ENCODE data around the gene MDH1. TPM values are rescaled to one million over a fixed set of nuclear protein-coding genes. Genes with fewer than 3 reads are reported as not detected.

MDH1 gene
- total and polyA plus RNA-seq, 9 of the 15 experiments (the other 6 are each of a cell fraction or from before 2014, with no cell fraction given), result 191 to 1,225 (median 284) TPM

DNA sequence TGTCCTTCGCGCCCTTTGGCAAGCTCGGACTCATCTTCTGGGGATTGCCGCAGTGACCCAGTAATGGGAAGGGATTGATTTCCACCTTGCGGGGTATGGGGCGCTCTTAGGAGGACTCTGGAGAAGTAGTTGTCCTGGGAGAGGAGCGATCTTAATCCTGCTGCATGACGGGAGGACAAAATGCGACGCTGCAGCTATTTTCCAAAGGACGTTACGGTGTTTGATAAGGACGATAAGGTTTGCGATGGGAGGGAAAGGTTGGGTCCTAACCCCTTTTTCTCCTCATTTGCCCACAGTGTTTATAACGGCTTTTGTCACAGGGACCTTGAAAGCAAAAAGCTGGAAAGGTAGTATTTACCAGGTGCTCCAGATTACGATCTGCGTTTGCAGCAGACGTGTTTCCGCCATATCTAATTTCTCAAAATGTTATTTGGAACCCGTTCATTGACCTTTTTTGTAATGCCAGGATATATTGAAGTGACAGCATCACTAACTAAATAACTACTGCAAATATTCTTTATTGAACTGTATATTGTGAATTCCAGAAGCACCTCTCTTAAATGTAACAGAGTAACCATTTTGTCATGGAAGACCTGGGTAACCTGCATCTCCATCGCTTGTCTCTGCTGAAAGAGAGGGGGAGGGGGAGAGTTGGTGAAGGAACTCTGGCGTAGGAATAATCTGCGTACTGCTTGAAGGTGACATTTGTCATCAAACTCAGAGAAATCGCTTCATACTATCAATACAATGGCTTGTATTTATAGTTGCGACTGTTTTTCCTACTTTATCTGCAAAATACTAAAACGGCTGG lies 590 bp downstream of the MDH1 start (continued):
- TF ChIP-seq YY1 (IDR thresholded peaks at IDR 0.05; ENCODE audit: borderline replicate concordance in 1 of 3, control insufficient read depth in 1 of 3, extremely low read depth in 1 of 3, insufficient read depth in 3 of 3, insufficient read length in 1 of 3, insufficient replicate concordance in 2 of 3, low read depth in 1 of 3, low read length in 2 of 3) (peak in 1 of 3 experiments; percentile 50), GABPB2 (CRISPR knock-in tag; conservative IDR thresholded peaks at IDR 0.05) (no peak), FOSL1 (tag; conservative IDR thresholded peaks at IDR 0.05) (0 out of 2 replicates have a peak, but pooled peaks have one; percentile 1), KDM1A (IDR thresholded peaks at IDR 0.05) (peak in 1 of 2 experiments; percentile 59; a peak in 1 of 4 replicates), MAZ (CRISPR knock-in tag; conservative IDR thresholded peaks at IDR 0.05 in 1 of 2, IDR thresholded peaks at IDR 0.05 in 1 of 2) (0 out of 4 replicates have a peak, but pooled peaks of 1 of the 2 experiments have one; percentile 1), KLF13 (tag; IDR thresholded peaks at IDR 0.05; ENCODE audit: borderline replicate concordance, low read depth) (no peak), ARID1B (IDR thresholded peaks at IDR 0.05) (no peak), ESRRA (IDR thresholded peaks at IDR 0.05; ENCODE audit: borderline replicate concordance, low read depth) (0 out of 2 replicates have a peak, but pooled peaks have one; percentile 6)

Measured in K562 (cell line).